ENCODE data around the gene SYT9.

SYT9 gene

DNA sequence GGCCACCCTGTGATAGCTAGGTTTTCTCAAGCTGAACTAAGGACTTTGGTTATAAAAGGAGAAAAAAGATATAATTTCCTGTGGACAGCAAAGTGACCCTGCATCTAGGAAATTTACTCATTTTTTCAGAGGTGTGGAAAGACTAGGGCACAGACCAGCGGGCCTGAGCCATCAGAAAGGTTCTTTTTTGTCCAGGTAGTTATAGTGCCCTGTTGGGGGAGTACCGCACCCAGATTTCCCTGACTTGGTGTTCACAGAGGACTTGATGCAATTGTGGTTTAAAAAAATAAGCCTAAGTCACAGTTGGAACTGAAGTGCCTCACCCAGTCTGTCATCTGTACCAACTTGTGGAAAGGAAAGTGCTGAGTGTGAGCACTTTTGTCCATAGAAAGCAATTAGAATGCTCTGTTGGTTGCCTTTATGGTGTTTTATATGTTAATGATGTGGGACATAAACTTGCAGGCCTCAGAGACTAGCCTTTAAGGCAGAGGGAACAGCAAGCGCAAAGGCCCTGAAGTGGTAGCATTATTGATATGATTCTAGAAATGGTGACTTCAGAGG is 3.1 kb downstream of the SYT9 start:
- TF ChIP-seq GATA2 (IDR thresholded peaks at IDR 0.05; ENCODE audit: low read depth, low read length): no peak
- TF ChIP-seq GATA3 (IDR thresholded peaks at IDR 0.05; ENCODE audit: low read depth, low read length): no peak

DNA sequence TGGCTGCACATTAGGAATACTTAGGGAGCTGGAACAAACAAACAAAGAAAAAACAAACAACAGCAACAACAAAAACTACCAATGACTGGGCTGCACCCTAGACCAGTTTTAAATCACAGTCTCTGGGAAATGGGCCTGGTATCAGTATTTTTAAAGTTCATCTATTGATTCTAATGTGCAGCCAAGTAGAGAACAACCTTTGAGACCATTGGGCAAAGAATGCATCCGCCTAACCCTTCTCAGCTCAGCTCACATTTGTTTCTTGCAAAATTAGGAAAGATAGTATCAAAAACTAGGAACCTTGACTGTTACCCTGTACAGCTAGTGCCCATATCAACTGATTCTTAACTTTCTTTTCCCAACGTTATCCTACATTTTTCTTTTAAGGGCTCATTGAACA is 5.2 kb downstream of the SYT9 start:
- TF ChIP-seq GATA2 (IDR thresholded peaks at IDR 0.05; ENCODE audit: low read depth, low read length): no peak
- no peak for TF ChIP-seq GATA3 (IDR thresholded peaks at IDR 0.05; ENCODE audit: low read depth, low read length)

DNA sequence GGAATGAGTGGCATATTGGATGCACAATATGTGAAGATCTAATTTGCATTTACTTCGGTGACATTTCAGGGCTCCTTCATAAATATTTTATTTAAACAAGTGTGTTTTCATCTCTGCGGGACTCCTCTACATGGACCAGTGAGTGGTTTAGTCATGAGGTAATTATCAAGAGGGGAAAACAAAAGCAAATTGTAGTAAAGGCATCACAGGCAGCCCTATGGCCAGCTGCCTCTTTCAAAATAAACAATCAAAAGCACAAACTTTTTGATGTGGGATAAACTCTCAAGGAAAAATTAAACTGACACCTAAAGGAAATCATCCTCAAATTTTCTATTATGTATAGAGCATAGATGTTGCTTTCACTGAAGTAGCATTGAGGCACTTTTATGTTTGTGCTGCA is 6.0 kb downstream of the SYT9 start:
- TF ChIP-seq GATA2 (IDR thresholded peaks at IDR 0.05; ENCODE audit: low read depth, low read length): no peak

DNA sequence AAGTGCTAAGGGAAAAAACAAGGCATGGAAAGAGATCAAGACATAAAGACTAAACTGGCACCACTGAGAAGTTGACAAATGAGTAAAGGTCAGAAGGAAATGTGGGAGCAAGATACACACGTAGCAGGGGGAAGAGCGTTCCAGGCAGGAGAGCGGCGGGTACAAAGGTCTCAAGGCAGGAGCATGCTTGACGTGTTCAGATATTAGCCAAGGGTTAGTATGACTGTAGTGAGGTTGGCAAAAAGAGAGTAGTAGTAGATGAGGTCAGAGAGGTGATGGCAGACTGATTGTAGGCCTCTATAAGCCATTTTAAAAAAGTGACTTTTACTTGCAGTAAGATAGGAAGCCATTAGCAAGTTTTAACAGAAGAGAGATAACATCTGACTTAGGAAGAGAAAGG is 9.9 kb downstream of the SYT9 start:
- TF ChIP-seq GATA3 (IDR thresholded peaks at IDR 0.05; ENCODE audit: low read depth, low read length): no peak
- TF ChIP-seq GATA2 (IDR thresholded peaks at IDR 0.05; ENCODE audit: low read depth, low read length): no peak

DNA sequence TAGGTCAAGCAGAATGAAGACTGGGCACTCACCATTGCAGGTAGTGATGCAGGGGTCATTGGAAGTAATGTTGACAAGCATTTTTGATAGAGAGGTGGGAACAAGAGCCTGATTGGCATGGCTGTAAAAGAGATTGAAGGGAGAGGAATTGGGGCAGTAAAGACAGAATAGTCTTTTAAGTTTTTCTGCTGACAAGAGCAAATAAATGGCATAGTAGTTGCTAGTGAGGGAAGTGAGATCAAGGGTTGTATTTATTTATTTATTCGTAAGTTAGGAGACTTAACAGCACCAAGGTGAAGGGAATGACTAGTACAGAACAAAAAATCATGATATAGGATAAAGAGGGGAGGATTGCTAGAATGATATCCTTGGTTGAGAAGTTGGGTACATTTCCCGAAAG is 11.0 kb downstream of the SYT9 start:
- no peak for TF ChIP-seq GATA2 (IDR thresholded peaks at IDR 0.05; ENCODE audit: low read depth, low read length)
- TF ChIP-seq GATA3 (IDR thresholded peaks at IDR 0.05; ENCODE audit: low read depth, low read length): no peak

DNA sequence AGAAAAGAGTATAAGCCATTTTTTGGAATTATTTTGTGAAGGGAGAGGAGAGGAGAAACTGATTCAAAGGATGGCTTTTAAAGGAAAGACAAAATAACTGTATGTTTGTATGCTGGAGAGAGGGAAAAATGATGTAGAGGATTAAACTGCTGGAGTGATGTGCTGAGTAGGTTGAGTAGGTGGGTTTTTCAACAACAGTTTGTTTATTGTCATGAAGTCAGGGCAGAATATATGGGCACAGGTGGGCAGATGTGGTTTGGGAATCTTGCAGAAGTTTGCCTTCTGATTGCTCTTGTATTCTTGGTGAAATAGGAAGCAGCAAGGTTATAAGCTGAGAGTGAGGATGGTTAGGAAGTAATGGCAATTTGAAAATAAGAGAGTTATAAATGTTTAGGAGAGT is 12.1 kb downstream of the SYT9 start:
- TF ChIP-seq GATA3 (IDR thresholded peaks at IDR 0.05; ENCODE audit: low read depth, low read length): no peak
- no peak for TF ChIP-seq GATA2 (IDR thresholded peaks at IDR 0.05; ENCODE audit: low read depth, low read length)

DNA sequence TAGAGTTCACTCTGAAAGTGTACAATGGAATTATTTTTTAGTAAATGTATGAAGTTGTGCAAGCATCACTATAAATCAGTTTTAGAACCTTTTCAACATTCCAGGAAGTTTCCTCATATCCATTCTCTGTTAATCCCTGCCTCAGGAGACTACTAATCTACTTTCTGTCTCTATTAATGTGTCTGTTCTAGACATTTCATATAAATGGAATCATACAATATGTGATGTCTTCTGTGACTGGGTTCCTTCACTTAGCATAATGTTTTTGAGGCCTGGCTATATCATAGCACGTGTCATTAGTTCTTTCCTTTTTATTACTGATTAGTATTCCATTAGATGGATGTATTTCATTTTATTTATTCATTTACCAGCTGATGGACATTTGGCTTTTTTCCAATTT is 17.1 kb downstream of the SYT9 start:
- TF ChIP-seq GATA2 (IDR thresholded peaks at IDR 0.05; ENCODE audit: low read depth, low read length): no peak
- no peak for TF ChIP-seq GATA3 (IDR thresholded peaks at IDR 0.05; ENCODE audit: low read depth, low read length)

DNA sequence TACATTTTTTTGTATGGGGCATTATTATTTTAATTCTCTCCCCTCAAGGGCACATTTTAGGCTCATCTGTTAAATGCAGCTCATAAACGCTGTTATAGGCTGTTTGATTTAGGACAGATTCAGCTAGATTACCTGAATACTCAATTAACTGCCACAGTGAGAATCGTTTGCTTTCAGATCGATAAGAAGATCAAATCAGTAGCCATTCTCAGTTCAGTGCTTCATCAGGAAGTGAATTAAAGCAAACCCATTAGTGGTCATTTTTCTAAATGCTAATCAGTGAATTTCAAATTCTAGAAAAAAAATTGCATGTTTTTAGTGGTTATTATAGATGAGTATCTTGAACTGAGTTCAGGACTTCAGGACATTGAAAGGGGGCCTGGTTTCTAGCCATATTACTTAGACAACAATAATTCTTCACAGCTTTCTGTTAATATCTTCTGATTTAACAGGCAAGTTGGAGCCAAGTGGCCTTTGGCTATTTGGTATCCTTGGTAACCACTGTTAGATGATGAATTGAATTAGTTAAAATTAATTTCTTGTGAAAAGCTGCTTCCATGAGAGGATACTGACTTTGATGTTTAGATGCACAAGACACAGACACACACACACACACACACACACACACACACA is 18.6 kb downstream of the SYT9 start:
- TF ChIP-seq GATA3 (IDR thresholded peaks at IDR 0.05; ENCODE audit: low read depth, low read length): peak; percentile 74
- peak; percentile 65 for TF ChIP-seq GATA2 (IDR thresholded peaks at IDR 0.05; ENCODE audit: low read depth, low read length)

DNA sequence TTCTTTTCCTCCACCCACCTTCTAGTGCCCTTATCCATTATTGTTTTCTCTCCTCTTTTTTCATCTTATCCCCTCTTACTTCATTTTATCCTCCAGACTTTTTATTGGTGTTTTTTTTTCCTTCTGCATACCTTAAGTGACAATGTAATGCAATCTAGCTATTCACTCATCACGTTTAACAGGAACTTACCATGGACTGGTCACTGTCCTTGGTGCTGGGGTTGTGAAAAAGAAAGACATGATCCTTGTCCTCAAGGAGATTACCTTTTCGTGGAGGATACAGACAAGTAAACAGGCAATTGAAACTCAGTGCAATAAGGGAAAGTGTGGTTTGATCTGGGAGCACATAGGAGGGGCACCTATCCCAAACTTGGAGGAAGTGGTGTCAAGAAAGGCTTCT is 20.7 kb downstream of the SYT9 start:
- TF ChIP-seq GATA3 (IDR thresholded peaks at IDR 0.05; ENCODE audit: low read depth, low read length): no peak

DNA sequence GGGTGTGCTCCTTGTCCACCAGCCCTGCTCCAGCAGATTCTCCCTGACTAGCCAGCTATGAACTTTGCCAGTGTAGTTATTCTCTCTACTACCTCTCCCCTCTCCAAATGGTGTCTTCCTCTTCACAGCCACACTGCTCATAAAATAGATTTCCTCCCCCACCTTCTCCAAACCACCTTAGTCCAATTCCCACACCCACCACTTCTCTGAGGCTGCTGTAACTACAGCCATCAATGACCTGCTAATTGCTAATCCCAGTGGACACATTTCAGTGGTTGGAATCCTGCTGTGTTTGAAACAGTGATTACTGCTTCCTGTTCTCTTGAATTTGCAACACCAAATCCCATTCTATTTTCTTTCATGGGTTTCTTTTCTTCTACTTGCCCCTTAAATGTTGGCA is 23.4 kb downstream of the SYT9 start:
- TF ChIP-seq GATA2 (IDR thresholded peaks at IDR 0.05; ENCODE audit: low read depth, low read length) (no peak), GATA3 (IDR thresholded peaks at IDR 0.05; ENCODE audit: low read depth, low read length) (no peak)

DNA sequence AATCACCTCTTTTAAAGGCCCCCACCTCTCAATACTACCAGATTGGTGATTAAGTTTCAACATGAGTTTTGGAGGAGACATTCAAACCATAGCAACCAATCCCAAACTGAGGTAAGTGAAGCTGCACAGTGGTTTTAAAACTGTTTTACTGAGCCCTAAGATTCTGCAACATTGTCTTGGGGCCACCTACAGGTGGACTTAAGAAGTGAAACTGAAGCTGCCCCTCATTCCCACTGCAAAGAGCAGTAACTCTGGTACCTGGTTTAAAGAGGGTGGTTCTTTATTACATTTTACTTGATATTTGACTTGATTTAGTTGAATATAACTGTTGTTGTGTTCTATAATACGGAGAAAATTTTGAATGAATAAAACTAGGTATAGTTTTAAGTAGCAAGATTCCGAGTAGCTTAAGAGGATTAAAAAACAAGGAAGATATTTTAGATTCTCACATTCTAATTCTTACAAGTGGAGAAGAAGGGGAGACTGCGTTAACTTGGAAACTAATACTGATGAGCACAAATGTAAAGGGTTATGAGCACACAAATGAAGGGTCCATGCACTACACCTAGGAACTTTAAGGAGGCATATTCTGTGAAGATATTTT is 26.7 kb downstream of the SYT9 start:
- TF ChIP-seq GATA2 (IDR thresholded peaks at IDR 0.05; ENCODE audit: low read depth, low read length): no peak
- TF ChIP-seq GATA3 (IDR thresholded peaks at IDR 0.05; ENCODE audit: low read depth, low read length): no peak

DNA sequence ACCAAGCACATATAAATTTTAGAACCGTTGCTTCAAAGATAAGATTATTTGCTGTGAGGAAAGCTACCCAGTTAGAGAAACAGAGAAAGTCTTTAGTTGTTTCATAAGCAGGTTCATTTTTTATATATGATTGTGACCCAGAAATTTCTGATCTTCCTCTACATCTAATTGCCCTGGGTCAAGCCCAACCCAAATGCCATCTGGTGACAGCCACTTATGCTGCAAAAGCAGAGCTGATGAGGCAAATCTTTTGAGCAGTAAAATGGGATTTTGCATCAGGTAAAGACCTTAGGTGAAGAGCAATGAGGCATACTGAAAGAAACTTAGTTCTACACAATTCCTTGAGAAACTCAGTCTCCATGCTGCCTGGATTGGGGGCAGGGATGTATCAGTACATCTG is 28.0 kb downstream of the SYT9 start:
- TF ChIP-seq GATA2 (IDR thresholded peaks at IDR 0.05; ENCODE audit: low read depth, low read length) (no peak), GATA3 (IDR thresholded peaks at IDR 0.05; ENCODE audit: low read depth, low read length) (no peak)

DNA sequence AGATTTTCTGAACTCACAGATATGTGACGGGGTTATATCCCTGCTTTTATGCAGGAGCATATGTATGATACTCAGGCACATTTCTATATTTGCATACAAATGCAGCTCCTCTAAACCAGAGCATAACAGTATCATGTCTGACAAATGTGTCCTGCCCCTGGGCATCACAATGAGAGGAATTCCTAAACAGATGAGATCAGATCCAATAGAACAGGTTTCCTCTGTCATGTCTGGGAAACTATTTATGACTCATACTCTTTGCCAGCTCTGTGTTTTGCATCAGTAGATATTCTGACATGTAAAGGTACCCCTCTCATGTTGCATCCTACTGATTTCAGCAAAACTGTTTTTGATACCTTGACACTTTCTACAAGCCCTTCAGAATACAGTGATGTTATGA is 29.4 kb downstream of the SYT9 start:
- TF ChIP-seq GATA3 (IDR thresholded peaks at IDR 0.05; ENCODE audit: low read depth, low read length): no peak
- no peak for TF ChIP-seq GATA2 (IDR thresholded peaks at IDR 0.05; ENCODE audit: low read depth, low read length)

DNA sequence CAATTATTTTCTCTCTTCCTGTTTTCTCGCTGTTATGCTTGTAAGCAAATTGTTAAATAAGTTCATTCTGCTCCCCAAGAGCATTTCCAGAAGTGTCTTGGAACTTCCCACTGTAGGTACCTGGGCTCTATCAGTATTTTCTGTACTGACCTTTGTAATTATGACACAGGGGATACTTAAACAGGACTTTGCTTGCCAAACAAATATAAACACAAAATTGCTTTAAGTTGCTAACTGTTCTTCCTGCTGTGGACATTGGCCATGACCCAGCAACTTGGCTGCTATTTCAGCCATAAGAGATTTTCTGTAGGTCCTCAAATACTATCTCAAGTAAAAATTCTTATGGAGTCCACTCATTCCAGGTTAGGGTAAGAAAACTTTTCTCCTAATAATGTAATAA is 30.1 kb downstream of the SYT9 start:
- no peak for TF ChIP-seq GATA3 (IDR thresholded peaks at IDR 0.05; ENCODE audit: low read depth, low read length)
- no peak for TF ChIP-seq GATA2 (IDR thresholded peaks at IDR 0.05; ENCODE audit: low read depth, low read length)

DNA sequence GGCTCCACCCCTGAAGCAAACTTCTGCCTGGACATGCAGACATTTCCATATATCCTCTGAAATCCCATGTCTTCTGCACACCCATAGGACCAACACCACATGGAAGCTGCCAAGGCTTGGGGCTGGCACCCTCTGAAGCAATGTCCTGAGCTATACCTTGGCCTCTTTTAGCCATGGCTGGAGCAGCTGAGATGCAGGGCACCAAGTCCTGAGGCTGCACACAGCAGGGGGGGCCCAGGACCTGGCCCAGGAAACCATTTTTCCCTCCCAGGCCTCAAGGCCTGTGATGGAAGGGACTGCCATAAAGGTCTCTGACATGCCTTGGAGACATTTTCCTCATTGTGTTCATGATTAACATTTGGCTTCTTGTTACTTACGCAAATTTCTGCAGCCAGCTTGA is 34.5 kb downstream of the SYT9 start:
- TF ChIP-seq GATA3 (IDR thresholded peaks at IDR 0.05; ENCODE audit: low read depth, low read length) (no peak), GATA2 (IDR thresholded peaks at IDR 0.05; ENCODE audit: low read depth, low read length) (no peak)
